KBM-7 (cell line): ENCODE data around the gene HOXA11.

Experiments used
- DNase-seq: peaks from one replicate; pipeline ENCODE4 v3.0.0-alpha.2; 2015
- in situ Hi-C: fragments of 300-500 bp; cut with MboI; formaldehyde crosslinking; loops from 2 replicates; pipeline ENCODE4 v1.14.3; 2020; ENCODE audit warnings: low sequenced_read_pairs, low pct_unique_long_range_greater_than_20kb, mixed read lengths

Gene HOXA11

DNA sequence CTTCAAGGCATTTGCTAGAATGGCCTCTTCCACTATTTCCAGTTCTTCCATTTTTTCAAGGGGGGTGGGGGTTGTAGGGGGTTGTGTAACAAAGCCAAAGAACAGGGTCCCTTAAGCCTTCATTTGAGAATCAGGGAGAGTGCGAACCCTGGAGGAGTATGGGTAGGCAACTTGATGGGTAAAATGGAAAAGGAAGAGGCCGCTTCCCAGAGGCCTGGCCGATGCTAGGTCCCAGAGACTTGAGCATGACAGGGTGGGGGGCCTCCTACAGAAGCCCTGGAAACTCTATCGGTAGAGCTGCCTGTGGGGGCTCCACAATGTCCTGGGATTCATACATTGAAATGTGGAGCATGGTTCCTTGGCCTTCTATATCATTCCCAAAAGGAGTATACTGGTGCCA lies 24.0 kb upstream of the HOXA11 start:
- in situ Hi-C loops = no loop called here
- no peak for DNase-seq

DNA sequence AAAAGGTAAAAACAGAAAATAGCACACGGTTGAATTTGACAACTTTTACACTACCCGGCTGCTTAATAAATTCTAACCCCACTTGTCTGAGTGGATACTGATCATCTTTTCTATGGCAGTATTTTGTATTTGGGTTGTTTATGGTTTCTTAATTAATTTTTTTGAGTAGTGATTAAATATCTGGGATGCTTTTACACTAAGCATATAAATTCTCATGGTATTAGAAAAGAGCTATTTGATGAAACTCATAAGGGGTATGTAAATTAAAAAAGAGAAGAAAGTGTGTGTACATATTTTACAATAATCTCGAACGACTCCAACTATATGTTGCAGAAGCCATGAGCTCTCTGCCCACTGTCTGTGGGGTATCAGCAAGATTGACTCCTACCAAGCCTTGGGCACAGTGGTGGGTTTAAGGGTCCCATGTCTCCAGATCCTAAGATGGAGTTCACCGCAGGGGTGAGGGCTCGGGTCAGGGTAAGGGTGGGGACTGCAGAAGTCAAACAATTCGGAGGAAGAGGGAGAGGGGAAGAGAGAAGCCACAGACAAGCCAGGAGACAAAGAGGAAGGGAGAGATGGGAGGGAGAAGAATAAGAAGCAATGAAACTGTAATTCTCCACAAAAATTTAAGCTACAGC lies 22.4 kb upstream of the HOXA11 start:
- in situ Hi-C loops = no loop called here
- DNase-seq = peak; percentile 38

DNA sequence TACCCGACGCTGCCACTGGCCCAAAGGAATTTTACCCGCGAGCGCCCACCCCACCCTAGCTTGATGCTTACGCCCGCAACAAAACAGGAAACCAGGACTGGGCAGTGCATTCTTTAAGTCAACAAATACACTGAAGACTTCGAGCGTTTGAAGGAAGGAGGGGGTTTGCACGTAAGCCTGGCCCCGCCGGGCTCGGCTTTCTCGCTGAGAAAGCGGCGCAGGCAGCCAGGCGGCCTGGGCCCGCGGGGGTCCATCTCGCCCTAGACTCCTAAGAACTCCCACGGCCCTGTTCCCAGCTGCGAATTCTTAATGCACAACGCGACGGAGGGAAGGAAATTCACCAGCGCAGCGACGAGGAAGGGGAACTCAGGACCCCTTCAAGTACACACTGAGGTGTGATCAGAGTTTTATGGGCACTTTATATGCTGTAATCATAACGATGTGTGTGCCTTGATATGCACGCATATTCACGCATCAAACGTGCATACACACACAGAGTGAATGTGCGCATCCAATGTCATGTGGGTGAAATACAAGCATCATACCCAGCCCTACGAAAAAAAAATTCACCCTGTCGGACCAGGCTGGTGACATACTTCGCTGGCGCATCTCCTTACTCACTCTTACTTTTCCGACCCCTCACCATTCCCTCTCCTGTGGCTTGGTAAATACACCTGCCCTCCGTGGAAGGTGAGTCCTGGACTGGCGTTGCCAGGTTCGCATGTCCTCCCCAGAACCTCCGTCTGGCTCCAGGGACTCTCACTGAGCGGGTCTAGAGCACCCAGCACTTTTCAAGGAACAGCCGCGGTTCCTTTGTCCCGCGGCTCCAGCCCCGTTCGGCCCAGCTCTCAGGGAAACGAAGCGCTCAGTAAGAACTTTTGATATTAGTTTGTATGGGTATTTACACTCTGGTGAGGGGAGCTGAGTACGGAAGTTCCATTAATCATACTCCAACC lies 20.6 kb upstream of the HOXA11 start:
- in situ Hi-C loops = no loop called here
- peak; percentile 61 for DNase-seq

- in situ Hi-C loops = no loop called here
- peak; percentile 53 for DNase-seq
Observed at GRCh38 chr7:27204851-27205322, 19.9 kb upstream of the HOXA11 start.

DNA sequence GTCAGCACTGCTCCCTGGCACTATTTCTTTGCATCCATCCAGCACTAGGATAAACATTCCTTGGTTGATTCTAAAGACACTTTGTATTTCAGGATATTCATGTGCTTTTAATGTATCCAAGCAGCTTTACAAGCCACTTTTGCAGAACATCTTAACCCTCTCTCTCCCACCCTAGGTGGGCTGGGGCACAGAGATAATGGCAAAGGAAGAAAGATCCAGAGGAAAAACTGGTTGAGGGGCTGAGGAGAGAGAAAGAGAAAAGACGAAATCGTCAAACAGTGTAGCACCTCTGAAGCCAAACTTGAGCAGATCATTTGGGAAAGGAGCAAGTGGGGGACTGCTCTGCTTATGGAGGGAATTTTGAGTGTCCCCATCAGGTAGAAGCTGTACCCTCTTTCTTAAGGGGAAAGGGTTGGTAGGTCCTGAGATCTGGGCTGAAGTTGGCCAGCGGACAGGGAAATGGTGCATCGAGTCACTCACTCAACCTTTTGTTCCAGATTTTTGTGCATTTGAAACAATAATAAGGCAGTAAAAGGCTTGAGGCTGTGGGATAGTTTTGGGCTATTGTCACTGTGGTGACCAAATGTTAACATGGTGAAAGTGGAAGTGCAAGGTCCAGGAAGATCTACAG lies 19.0 kb upstream of the HOXA11 start:
- no peak for DNase-seq
- in situ Hi-C loops = no loop called here

- peak; percentile 20 for DNase-seq
- in situ Hi-C loops = no loop called here
Observed at GRCh38 chr7:27203365-27203953, 18.4 kb upstream of the HOXA11 start.

DNA sequence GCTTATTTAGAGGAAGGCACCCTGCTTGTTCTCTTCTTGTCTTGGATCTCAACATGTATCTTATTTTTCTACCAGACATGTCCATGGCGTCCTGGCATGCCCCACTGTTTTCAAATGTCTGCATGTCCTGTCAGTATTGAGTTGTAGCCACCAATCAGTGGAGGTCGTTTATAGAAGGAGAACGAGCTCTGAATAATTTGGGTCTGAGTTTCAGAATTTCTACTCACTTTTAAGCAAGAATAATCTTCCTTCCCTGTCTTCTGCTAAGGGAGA lies 17.8 kb upstream of the HOXA11 start:
- in situ Hi-C loops = no loop called here
- peak; percentile 49 for DNase-seq

DNA sequence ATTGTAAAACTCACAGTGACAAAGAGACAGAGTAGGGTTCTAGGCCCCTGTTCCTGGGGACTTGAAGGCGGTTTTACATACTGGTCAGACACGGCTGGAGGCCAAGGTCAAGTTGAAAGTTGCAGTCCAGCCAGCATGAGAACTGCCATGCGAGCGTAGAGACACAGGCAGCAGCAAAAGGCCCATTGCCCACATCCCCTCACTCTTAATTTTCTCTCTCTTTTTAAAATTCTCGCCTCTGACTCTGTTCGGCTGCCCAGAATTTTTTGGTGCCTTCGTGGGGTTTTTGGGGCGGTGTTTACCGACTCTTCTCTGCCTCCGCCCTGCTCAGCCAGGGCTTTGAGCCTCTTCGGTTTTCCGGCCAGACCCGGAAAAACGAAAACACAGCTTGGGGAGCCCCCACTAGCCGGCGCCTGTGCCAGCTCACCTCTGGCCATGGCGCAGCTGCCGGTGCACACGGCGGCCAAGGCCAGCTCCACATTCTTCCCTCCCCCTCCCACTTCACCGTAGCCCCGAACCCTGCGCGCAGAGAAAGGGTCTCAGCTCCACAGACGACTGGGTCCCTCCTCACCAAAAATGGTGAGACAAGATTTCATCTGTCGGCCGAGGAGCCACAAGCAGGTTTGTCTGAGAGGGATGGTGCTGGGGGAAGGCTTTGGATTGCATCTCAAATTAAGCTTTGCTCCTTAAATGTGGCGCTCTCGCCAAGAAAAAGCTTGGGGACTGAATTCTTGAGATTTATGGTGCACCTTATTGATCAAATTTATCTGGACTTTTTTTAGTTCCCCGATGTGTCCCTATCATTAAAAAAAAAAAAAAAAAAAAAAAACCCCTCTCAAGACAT lies 17.2 kb upstream of the HOXA11 start:
- peak; percentile 48 for DNase-seq
- in situ Hi-C loops = no loop called here

DNA sequence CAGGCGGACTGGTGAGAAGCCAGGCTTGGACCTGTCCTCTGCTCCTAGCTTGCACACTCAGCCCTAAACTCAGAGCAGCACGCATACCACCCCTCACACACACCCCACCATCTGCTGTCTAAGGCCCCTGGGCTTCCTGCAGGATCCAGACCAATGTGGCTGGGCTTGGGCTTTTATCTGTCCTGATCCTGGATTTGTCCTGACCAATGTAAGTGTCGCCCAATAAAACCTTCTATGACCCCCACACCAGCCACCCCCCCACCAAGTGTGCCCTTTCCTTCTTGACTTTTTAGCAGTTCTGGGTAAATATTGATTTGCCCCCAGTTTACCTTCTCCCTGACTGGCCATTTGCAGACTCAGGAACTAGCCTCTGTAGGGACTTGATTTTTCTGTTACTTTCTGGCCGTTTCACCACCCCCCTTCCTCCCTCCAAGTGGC lies 16.6 kb upstream of the HOXA11 start:
- in situ Hi-C loops = no loop called here

DNA sequence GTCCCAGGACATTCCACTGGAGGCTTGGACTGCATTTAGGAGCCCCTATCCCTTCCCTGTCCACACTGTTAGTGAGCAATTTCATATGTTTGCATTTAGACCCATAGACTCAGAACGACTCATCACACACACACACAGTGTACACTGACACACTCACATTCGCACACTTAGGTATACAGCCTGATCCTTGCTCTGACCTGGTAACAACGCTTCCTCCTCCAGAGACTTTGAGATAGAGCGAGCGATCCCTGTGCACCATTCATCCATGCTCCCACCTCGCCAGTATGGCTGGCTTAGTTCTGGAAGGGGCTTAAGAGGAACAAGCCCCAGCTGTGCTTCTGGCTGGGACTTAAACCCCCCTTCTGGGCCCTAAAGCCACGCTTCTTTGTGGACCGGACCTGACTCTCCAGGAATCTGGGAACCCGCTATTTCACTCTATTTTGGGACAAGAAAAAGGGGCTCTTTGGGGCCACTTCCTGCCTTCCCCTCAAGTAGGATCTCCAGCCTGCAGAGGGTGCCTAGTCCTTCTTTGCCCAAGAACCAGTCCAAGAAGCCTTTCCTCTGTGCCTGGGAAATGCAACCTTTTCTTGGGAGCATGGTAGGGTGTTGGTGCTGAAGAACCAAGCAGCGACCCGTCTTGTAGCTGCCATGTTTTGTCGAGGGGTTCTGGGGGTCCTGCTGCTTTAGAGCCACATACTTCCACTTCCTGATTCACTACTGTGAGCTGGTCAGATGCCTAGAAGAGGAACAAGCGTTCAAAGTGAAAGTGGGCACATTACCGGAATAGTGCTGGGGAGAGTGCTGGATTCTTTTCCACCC lies 15.9 kb upstream of the HOXA11 start:
- DNase-seq = peak; percentile 85
- in situ Hi-C loops = no loop called here

More for the DNA sequence above, 16.6 kb upstream of the HOXA11 start:
- peak; percentile 60 for DNase-seq

GRCh38 chr7:27199849-27200760 lies 15.1 kb upstream of the HOXA11 start, which contains the start of gene HOXA13:
Gene HOXA13 (minus strand): TSS chr7:27200091. CDS start chr7:27200077, 14 bp downstream.
- in situ Hi-C loops = loop anchor here (25.0 kb wide), 1 partner anchor 838 kb away; no protein-coding TSS in a partner anchor
- peak; percentile 90 for DNase-seq

DNA sequence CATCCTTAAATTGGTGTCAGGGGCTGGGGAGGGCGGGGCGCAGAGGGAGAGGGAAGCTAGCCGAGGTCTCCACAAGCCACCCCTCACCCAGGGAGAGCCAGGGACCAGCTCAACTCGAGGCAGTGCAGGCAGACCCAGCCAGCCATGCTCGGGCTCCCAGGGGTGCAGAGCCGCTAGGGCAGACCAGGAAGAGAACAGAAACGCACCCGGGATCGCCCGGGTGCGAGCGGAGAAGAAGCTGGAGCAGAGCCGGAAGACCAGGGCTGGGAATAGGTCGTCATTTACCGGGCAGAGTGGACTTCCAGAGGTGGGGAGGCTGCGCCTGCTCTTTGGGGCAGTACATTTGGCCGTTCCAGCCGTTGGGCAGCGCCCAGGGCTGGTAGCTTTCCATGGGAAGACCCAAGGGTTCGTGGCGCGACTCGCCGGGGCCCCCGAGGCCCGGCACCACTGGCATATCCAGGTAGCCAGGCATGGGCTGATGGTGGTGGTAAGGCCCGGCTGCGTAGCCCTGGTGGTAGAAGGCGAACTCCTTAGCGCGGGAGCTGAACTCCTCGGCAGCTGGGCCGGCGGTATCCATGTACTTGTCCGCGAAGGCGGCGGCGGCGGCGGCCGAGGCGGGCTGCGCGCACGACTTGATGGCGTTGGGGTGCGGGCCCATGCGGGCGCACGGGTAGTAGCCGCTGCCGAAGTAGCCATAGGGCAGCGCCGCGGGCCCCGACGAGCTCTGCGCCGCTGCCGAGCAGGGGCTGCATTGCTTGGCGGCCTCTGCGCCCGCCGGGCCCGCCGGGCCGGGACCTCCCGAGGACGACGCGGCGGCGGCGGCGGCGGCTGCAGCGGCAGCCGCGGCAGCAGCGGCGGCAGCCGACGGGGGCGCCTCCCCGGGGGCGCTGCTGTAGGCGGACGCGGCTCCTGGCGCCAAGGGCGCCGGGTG lies 14.1 kb upstream of the HOXA11 start:
- in situ Hi-C loops = loop anchor here (25.0 kb wide), 1 partner anchor 837 kb away; no protein-coding TSS in a partner anchor
- DNase-seq = no peak

DNA sequence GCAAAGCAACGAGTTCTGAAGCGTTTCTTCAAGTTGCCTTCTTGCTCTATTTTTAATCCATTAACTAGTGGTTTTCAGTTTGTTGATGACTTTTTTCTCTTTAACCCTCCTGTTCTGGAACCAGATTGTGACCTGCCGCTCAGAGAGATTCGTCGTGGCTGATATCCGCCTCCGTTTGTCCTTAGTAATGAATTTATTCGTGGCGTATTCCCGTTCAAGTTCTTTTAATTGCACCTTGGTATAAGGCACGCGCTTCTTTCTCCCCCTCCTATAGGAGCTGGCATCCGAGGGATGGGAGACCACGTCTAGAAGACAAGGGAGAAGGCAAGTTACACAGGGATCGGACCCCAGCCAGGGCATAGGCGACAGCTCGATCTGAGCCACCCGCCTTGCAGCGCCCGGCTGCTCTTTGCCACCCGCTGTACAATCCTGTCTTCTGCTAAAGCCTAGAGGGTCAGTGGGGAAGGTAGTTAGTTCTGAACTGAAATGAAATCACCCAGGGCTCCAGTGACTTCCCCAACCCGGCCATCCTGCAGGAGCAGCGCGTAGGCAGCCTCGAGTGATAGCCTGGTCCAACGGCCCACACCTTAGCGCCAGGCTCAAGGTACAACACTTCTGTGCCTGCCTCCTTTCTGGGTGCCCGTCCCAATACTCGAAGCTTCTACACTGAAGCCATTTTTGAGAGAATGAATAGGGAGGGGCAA lies 13.3 kb upstream of the HOXA11 start:
- DNase-seq = peak; percentile 55
- in situ Hi-C loops = loop anchor here (25.0 kb wide), 1 partner anchor 836 kb away; no protein-coding TSS in a partner anchor

- DNase-seq = no peak
- in situ Hi-C loops = loop anchor here (25.0 kb wide), 1 partner anchor 835 kb away; no protein-coding TSS in a partner anchor
Observed at GRCh38 chr7:27197137-27198042, 12.4 kb upstream of the HOXA11 start.
